Activated naive CD4-positive, alpha-beta T cell treated with Interleukin-2 at 50 U/mL for 16 hours (primary cell): Measurements from ENCODE around the gene RIC1.
"Not testable (repeated sequence)": the region's sequence is repeated elsewhere in the genome, so short reads cannot be mapped to it uniquely, and the experiment has no call there.

Source experiments
- DNase-seq: peaks from one replicate; pipeline ENCODE4 v3.0.0-alpha.2; 2020

RIC1 gene

GRCh38 chr9:5735072-5735471 is 106.2 kb downstream of the RIC1 start:
- no peak for DNase-seq

- no peak for DNase-seq
Measured at GRCh38 chr9:5736563-5737346, 107.8 kb downstream of the RIC1 start.

- DNase-seq = no peak
Measured at GRCh38 chr9:5743109-5743508, 114.2 kb downstream of the RIC1 start.

GRCh38 chr9:5748438-5748837 is 119.5 kb downstream of the RIC1 start:
- no peak for DNase-seq

- no peak for DNase-seq
Measured at GRCh38 chr9:5749306-5749705, 120.4 kb downstream of the RIC1 start.

GRCh38 chr9:5750569-5750968 is 121.7 kb downstream of the RIC1 start:
- no peak for DNase-seq

GRCh38 chr9:5756633-5757032 is 127.7 kb downstream of the RIC1 start:
- DNase-seq = no peak

GRCh38 chr9:5760338-5760737 is 131.4 kb downstream of the RIC1 start:
- DNase-seq = no peak

- DNase-seq = no peak
Measured at GRCh38 chr9:5762421-5762820, 133.5 kb downstream of the RIC1 start.

- DNase-seq = no peak
Measured at GRCh38 chr9:5764130-5764868, 135.4 kb downstream of the RIC1 start.

GRCh38 chr9:5767968-5768932 is 139.3 kb downstream of the RIC1 start:
- no peak for DNase-seq

GRCh38 chr9:5773324-5773999 is 144.6 kb downstream of the RIC1 start:
- no peak for DNase-seq

GRCh38 chr9:5778805-5779204 is 149.9 kb downstream of the RIC1 start:
- DNase-seq = no peak

GRCh38 chr9:5779705-5780218 is 150.9 kb downstream of the RIC1 start:
- not testable (repeated sequence) for DNase-seq

- not testable (repeated sequence) for DNase-seq
Measured at GRCh38 chr9:5783420-5783819, 154.5 kb downstream of the RIC1 start.

GRCh38 chr9:5783982-5784381 is 155.1 kb downstream of the RIC1 start:
- DNase-seq = no peak

- DNase-seq = no peak
Measured at GRCh38 chr9:5784526-5785315, 155.8 kb downstream of the RIC1 start.

GRCh38 chr9:5786370-5787127 is 157.6 kb downstream of the RIC1 start:
- DNase-seq = no peak

GRCh38 chr9:5787220-5787619 is 158.3 kb downstream of the RIC1 start:
- DNase-seq = no peak

- DNase-seq = no peak
Measured at GRCh38 chr9:5787759-5788302, 158.9 kb downstream of the RIC1 start.
